GM12801 (cell line): Measurements from ENCODE around the gene TCF19.

Experiments
- TF ChIP-seq, protein P1 (sequence below): IDR thresholded peaks from one replicate; pipeline ENCODE4 v1.5.1; 2011; ENCODE audit warnings: control low read depth; ENCODE audit not compliant: insufficient read length; ENCODE audit errors: extremely low read depth

The TCF19 gene

DNA sequence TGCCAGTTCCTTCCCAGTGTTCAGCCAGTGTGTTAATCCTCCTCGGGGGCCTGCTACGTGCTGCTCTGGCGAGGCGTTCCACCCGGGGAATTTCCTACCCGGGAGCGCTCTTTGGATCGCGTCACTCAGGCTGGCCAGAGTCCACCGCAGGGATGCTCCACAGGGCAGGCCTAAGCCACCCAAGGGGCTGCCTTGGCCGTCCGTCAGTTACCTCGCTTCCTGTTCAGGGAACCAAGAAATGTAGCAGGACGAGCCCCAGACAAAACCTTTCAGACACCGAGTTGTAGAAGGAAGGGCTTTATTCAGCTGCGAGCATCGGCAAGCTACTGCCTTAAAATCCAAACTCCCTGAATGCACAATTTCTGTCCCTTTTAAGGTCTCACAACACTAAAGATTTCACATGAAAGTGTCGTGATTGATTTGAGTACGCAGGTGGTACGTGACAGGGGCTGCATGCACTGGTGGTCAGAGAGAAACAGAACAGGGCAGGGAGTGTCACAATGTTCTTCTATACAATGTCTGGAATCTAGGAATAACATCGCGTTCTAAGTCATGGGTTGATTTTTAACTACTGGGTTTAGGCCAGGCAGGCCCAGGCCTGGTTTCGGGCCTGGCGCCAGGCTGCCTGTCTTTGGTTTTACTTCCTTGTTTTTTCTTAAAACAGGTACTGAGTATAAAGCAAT is 27.8 kb downstream of the TCF19 start:
- TF ChIP-seq, protein P1, sequence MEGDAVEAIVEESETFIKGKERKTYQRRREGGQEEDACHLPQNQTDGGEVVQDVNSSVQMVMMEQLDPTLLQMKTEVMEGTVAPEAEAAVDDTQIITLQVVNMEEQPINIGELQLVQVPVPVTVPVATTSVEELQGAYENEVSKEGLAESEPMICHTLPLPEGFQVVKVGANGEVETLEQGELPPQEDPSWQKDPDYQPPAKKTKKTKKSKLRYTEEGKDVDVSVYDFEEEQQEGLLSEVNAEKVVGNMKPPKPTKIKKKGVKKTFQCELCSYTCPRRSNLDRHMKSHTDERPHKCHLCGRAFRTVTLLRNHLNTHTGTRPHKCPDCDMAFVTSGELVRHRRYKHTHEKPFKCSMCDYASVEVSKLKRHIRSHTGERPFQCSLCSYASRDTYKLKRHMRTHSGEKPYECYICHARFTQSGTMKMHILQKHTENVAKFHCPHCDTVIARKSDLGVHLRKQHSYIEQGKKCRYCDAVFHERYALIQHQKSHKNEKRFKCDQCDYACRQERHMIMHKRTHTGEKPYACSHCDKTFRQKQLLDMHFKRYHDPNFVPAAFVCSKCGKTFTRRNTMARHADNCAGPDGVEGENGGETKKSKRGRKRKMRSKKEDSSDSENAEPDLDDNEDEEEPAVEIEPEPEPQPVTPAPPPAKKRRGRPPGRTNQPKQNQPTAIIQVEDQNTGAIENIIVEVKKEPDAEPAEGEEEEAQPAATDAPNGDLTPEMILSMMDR = no peak

DNA sequence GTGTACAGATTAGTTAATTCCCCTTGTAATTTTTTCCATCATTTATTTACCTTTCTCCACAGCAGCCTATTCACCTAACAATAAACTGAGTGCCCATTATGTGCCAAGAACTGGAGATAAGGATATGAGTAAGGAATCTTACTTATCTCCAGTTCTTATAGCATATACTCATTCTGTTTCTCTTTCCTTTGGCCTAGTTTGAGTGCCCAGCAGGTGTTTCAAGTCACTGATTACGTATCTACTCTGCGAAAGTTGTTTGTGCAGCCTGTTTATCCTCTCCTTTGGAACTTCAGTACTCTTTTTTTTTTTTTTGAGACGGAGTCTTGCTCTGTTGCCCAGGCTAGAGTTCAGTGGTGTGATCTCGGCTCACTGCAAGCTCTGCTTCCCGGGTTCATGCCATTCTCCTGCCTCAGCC is 29.4 kb downstream of the TCF19 start:
- TF ChIP-seq, protein P1 = no peak

GRCh38 chr6:31190488-31190887 is 32.1 kb downstream of the TCF19 start:
- TF ChIP-seq, protein P1 = no peak

DNA sequence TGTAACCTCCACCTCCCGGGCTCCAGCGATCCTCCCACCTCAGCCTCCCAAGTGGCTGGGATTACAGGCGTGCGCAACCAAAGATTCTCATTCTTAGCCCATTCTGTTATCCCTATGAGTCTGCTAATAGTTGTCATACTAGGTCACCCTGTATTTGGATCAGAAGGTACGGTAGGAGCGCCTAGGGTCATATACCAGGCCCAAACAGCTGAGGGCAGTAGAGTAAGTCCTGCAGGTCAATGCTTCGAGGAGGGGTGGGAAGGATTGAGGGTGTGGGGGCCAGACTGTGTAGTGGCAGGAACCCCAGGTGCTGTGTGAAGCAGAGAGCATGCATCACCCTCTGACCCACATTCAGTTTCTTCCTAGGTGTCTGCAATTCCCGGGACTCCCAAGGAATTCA is 34.8 kb downstream of the TCF19 start:
- TF ChIP-seq, protein P1 = no peak

DNA sequence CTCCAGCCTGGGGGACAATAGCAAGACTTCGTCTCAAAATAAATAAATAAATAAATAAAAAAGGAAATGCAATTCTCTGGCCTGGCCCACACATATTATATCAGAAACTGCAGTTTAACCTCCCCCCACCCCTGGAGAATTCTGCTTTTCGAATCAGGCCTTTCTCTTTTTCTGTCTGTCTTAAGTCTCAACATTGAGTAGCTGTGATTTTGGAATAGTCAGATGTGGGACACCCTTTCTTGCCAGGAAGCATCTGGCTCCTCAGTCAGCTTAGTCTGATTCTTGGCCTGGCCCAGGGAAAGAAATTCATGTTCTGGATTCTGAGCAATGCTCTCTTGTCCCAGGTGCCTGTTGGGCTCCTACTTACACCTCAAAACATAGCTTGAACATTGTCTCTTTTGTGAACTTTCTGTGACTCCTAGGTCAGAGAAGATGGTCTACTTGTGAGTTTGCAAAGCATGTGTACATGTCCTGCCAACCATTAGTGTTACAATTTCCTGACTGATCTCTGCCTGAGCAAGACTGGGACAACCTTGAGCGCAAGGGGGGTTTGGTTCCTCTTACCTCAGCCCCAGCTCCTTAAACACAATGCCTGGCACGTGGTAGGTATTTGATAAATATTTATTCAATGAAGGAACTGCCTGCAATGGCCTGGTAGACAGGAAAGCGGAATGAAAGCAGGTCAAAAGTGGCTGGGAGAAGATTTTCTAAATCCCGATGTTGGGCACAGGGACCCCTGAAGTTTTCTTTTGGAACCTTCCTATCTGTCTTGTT is 35.9 kb downstream of the TCF19 start:
- TF ChIP-seq, protein P1 = no peak

DNA sequence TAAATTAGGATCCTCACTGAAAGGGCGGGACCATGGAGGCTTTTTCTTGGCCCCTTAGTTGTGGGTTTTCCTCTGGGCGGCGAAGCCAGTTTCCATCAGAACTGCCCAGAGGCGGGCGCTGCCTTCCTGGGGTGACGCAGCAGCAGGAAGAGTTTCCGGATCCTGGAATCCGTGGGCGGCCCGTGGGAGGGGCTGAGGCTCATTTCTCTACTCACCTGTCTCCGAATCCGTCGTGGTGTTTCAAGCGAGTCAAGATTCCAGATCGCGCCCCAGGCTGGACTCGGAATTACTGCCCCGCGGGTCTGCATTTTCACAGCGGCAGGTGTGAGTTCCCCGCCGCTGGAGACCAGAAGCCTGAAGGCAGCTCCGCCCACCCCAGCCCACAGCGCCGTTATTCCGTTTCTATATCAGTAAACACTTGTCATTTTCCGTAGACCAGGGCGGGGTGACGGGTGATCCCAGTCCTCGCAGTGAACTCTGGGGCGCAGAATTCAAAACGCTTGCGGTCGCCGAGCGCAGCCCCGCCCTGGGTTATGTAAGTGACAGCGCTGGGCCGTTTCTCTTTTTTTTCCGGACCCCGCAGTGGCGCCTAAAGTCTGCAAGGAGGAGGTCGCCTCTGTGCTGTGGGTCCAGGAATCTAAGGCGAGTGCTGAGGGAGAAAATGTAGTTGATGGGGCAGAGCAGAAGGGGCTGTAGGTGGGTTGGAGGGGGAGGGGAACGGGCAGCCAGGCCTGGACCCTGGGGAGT is 39.3 kb downstream of the TCF19 start:
- TF ChIP-seq, protein P1 = no peak
